B cell (primary cell): ENCODE results near the gene FRMD4A.

Experiments used
- EZH2 ChIP-seq: IDR thresholded peaks from 2 replicates; pipeline ENCODE4 v1.6.1; 2012; ENCODE audit warnings: borderline replicate concordance, low read depth, mild to moderate bottlenecking, moderate library complexity, low read length; ENCODE audit not compliant: insufficient read depth, poor library complexity, severe bottlenecking
- TF ChIP-seq, protein P1 (sequence below): fragments of 200-600 bp; IDR thresholded peaks from one replicate; pipeline ENCODE4 v1.8.0; 2022; ENCODE audit warnings: antibody characterized with exemption, mild to moderate bottlenecking

DNA sequence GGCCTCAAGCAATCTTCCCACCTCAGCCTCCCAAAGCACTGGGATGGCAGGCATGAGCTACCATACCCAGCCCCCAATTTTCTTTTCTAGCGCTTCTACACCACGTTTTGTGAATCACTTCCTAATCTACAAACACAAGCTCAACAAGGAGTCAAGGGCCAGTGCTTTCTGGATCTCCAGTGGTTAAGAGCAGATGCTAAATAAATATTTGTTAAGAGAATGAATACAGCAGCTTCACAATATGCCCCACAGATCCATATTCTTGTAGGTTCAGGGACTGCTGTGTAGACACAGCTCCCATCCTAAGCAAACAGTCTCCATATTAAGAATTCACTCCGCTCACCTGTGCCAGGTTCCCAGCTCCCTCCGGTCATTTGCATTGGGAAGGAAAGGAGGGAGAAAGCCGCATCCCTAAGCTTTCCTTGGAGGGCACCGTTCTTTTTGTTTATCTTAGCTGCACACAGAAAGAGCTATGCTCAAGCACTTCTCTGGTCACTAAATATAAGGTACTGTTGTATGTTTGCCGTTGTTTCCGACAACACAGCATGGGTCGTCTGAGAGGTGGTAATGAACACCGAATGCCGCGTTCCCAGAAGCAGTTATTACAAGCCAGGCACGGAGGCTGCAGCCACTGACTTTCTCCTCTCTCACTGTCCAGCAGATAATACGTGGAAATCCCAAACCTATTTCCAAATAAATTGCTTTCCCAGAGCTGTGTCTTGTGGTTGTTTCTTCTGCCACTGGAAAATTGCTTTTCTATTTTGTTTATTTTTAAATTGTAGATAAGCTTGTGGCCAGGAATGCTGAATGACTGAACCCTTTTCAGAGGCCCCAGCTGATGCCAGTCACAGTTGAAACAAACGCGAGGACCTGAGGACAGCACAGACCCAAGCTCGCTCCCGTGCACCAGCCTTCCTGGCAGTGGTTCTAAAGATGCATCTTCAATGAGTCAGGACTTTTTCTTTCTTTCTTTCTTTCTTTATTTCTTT lies 526.9 kb downstream of the FRMD4A start:
- no peak for TF ChIP-seq EZH2
- TF ChIP-seq, protein P1, sequence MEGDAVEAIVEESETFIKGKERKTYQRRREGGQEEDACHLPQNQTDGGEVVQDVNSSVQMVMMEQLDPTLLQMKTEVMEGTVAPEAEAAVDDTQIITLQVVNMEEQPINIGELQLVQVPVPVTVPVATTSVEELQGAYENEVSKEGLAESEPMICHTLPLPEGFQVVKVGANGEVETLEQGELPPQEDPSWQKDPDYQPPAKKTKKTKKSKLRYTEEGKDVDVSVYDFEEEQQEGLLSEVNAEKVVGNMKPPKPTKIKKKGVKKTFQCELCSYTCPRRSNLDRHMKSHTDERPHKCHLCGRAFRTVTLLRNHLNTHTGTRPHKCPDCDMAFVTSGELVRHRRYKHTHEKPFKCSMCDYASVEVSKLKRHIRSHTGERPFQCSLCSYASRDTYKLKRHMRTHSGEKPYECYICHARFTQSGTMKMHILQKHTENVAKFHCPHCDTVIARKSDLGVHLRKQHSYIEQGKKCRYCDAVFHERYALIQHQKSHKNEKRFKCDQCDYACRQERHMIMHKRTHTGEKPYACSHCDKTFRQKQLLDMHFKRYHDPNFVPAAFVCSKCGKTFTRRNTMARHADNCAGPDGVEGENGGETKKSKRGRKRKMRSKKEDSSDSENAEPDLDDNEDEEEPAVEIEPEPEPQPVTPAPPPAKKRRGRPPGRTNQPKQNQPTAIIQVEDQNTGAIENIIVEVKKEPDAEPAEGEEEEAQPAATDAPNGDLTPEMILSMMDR, result no peak
